Endometrium (tissue), 2 donors: ENCODE results near the gene DHRS4L2.
"Not testable (repeated sequence)": the region's sequence is repeated elsewhere in the genome, so short reads cannot be mapped to it uniquely, and the experiment has no call there.

Experiments
- FAIRE-seq: peaks from 2 replicates; lab custom pipeline; 2012; peaks lifted over from hg19 to GRCh38; lab: Jason Lieb, UNC
- donor health status: control.
- donor health status: control.

DHRS4L2 gene

DNA sequence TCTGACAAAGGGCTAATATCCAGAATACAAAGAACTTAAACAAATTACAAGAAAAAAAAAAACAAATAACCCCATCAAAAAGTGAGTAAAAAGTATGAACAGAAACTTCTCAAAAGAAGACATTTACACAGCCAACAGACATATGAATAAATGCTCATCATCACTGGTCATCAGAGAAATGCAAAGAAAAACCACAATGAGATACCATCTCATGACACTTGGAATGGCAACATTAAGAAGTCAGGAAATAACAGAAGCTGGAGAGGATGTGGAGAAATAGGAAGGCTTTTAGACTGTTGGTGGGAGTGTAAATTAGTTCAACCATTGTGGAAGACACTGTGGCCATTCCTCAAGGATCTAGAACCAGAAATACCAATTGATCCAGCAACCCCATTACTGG, 30.2 kb downstream of the DHRS4L2 start:
- FAIRE-seq = not testable (repeated sequence)

- FAIRE-seq = not testable (repeated sequence)
Observed at GRCh38 chr14:24019944-24020343, 31.2 kb downstream of the DHRS4L2 start.

DNA sequence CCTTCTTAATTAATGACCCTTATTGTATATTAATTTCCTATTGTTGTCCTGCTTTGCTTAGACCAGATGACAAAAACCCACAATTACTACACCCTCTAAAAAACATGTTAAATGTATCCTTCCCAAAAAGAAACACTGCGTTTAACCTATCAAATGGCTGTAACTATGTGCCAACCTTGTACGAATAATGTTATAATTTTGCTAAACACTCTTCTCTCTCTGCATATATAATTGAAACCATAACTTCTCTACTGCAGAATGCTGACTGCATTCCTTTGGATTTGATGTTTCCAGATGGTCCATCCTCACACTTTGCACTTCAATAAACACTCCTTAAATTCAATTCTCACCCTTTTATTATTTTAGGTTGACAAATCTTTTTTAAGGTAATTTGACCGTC, 31.8 kb downstream of the DHRS4L2 start:
- not testable (repeated sequence) for FAIRE-seq

- not testable (repeated sequence) for FAIRE-seq
Observed at GRCh38 chr14:24024939-24025418, 36.2 kb downstream of the DHRS4L2 start.

GRCh38 chr14:24029687-24030086, 41.0 kb downstream of the DHRS4L2 start:
- not testable (repeated sequence) for FAIRE-seq

DNA sequence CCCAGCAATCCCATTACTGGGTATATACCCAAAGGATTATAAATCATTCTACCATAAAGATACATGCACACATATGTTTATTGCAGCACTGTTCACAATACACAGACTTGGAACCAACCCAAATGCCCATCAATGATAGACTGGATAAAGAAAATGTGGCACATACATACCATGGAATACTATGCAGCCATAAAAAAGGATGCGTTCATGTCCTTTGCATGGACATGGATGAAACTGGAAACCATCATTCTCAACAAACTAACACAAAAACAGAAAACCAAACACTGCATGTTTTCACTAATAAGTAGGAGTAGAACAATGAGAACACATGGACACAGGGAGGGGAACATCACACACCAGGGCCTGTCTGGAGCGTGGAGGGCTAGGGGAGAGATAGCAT, 42.6 kb downstream of the DHRS4L2 start:
- FAIRE-seq = not testable (repeated sequence)

DNA sequence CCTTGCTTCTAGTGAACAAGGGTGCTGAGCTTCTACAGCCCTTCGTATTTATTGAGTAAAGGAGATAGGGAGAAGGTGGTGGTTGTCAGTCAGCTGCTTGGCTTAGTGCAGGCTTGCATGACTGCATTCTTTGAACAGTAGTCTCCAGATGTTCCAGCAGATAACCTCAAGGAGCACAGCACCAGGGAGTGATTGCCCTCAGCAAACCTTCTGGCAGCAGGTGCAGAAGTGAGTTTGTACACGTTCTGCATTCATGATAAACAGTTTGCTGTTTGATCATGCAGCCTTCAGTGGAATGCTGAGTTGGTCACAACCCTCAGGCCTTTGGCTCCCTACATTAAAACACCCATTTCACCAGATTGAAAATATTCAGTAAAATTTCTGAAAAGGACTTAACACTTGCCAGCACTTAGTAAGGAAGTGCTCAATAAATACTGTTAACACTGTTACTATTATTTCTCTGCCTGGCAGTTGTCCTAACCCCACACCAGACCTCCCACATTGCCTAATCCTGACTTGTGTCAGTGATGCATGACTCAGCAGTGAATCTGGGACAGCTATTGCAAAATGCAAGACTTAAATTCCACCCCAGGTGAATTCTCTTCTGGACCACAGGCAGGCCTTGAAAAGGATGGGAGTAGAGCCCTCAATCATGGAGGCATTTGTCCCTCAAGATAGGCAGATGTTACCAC, 44.1 kb downstream of the DHRS4L2 start:
- no peak for FAIRE-seq

GRCh38 chr14:24035769-24036168, 47.0 kb downstream of the DHRS4L2 start:
- not testable (repeated sequence) for FAIRE-seq

DNA sequence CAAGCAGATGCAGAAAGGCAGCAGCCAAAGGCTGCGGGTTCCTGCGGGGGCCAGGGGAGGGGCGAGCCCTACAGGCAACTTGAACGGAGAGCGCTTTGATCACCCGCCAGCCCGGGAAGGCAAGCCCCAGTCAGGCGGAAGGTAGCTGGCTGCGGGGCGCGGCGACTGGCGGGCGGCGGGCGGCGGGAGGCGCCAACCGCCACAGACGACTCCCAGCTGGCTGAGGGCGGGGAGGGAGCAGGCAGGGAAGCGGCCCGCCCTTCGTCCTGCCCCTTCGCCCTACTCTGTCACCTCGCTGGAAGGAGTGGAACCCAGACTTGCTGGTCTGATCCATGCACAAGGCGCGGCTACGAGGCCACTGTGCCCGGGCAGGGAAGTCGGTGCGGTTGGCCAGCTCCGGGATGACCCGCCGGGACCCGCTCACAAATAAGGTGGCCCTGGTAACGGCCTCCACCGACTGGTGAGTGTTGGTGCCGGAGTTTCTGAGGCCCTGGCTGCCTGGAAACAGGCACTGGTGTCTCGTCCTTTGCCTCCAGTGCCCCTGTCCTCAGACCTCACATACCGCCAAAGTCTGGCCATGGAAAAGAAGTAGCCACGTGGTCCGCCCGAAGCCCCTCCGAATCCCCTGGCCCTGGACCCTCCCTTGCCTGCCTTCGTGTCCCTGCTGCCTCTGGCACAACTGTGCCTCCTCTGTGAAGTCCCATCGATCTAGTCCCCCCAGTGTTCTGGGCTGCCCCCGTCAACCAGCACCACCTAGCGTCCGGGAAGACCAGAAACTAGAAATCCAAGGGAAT, 47.6 kb downstream of the DHRS4L2 start:
- FAIRE-seq = no peak

- FAIRE-seq = not testable (repeated sequence)
Observed at GRCh38 chr14:24036963-24037657, 48.4 kb downstream of the DHRS4L2 start.

GRCh38 chr14:24037658-24038037, 48.9 kb downstream of the DHRS4L2 start:
- no peak for FAIRE-seq

GRCh38 chr14:24038686-24039085, 50.0 kb downstream of the DHRS4L2 start:
- no peak for FAIRE-seq

DNA sequence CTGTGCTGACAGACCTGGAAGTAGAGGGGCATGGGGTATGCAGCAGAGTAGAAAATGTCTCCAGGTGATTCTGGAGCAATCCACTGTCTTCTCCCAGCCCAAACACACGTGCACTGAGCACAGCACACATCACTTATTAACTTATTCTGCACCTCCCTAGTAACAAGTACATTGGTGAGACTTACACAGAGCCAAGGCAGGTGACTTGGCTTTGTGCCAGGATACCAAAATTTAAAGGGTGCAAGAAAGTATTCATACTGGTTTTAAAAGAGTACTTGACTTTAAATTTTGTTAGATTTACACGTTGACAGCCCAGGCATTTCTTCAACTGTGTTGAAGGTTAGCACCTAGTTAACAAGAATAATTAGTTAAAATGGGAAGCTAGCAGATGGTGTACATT, 52.0 kb downstream of the DHRS4L2 start:
- no peak for FAIRE-seq

- FAIRE-seq = no peak
Observed at GRCh38 chr14:24042746-24043145, 54.0 kb downstream of the DHRS4L2 start.

GRCh38 chr14:24049002-24049401, 60.3 kb downstream of the DHRS4L2 start:
- FAIRE-seq = not testable (repeated sequence)

DNA sequence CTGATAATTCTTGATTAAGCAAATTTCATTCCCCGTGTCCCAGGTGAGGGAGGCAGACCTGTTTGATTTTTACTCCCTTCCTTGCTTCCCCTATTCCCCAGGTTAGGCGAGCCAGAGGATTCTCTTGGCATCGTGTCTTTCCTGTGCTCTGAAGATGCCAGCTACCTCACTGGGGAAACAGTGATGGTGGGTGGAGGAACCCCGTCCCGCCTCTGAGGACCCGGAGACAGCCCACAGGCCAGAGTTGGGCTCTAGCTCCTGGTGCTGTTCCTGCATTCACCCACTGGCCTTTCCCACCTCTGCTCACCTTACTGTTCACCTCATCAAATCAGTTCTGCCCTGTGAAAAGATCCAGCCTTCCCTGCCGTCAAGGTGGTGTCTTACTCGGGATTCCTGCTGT, 62.0 kb downstream of the DHRS4L2 start:
- FAIRE-seq = not testable (repeated sequence)

GRCh38 chr14:24051176-24051788, 62.6 kb downstream of the DHRS4L2 start:
- no peak for FAIRE-seq

- no peak for FAIRE-seq
Observed at GRCh38 chr14:24051789-24052655, 63.3 kb downstream of the DHRS4L2 start, which contains the start of gene CARMIL3. TSS of gene CARMIL3 (plus strand) at chr14:24052009. CDS start at chr14:24052154, 145 bp downstream.

DNA sequence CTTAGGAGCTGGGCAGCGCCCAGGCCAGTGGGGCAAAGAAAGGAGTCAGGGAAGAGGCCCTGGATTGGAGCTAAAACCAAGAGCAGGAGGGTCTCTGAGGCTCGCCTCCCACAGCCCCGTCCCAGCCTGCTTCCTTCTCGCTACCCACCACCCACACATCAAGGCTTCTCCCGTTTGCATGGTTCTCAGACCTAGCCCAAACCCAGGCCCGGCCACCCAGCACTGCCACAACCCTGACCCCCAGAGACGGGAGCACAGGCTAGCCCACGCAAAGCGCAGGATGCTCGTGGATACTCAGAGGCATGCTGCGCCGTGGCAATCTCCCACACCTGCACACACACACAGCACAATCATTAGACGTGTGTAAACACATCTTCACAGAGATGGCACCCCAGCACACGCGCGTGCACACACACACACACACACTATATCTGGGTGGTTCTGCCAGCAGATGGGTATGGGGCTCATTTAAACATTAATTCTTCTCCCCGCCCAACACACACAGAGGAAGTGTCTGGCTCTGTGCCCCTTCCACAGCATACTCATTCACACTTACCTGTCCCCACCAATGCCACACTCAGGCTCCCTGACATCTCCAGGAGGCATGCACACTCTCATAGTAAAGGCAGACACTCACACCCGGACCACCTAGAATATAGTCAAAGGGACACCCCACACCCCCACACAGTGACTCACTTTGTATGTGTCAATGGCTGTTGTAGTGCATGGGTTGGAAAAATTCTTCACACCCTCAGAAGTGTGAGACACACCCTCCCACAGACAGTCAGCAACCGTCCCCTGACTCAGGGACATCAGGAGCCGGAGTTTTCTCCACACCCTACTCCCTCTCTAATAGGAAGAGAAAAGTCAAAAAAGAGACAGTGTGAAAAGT, 64.2 kb downstream of the DHRS4L2 start:
- FAIRE-seq = no peak
